Activated B cell treated with CpG ODN at 0.5 μM for 24 hours (primary cell): Measurements from ENCODE around the gene KIAA0319L. TPM values are rescaled to one million over a fixed set of nuclear protein-coding genes. Genes with fewer than 3 reads are reported as not detected.
"Not testable (repeated sequence)": the region's sequence is repeated elsewhere in the genome, so short reads cannot be mapped to it uniquely, and the experiment has no call there.

ENCODE experiments used
- ATAC-seq: fragments of 200-7000 bp; cut with Tn5 transposase; one replicate; pipeline ENCODE4 v1.10.0; 2021; ENCODE audit warnings: low read depth, mild to moderate bottlenecking, moderate library complexity
- CTCF ChIA-PET: fragments of 350-600 bp; sonication (Branson Sonifier 250); formaldehyde crosslinking; loops from one replicate; lab custom pipeline; 2021; ENCODE audit warnings: antibody characterized with exemption; lab: Charles Lee
- POLR2A ChIA-PET: fragments of 350-600 bp; sonication (Branson Sonifier 250); formaldehyde crosslinking; loops from one replicate; lab custom pipeline; 2021; ENCODE audit warnings: antibody characterized with exemption; lab: Charles Lee
- DNase-seq: peaks from one replicate; pipeline ENCODE4 v3.0.0; 2022
- H3K27ac Mint-ChIP-seq: one replicate; pipeline ENCODE4 v1.8.0; 2020; ENCODE audit warnings: mixed read lengths
- H3K27me3 Mint-ChIP-seq: one replicate; pipeline ENCODE4 v1.8.0; 2021; ENCODE audit warnings: mixed read lengths
- H3K36me3 Mint-ChIP-seq: one replicate; pipeline ENCODE4 v1.8.0; 2021; ENCODE audit warnings: low read depth, mixed read lengths
- H3K4me1 Mint-ChIP-seq: one replicate; pipeline ENCODE4 v1.8.0; 2021; ENCODE audit warnings: mixed read lengths
- H3K4me3 Mint-ChIP-seq: one replicate; pipeline ENCODE4 v1.8.0; 2020; ENCODE audit warnings: mild to moderate bottlenecking, mixed read lengths
- H3K9me3 Mint-ChIP-seq: one replicate; pipeline ENCODE4 v1.8.0; 2020; ENCODE audit warnings: mixed read lengths
- CTCF ChIP-seq: fragments of 200-600 bp; IDR thresholded peaks from one replicate; pipeline ENCODE4 v1.8.0; 2022; ENCODE audit warnings: antibody characterized with exemption, mild to moderate bottlenecking
- intact Hi-C: fragments of 100-400 bp; cut with micrococcal nuclease; formaldehyde crosslinking; loops from one replicate; pipeline ENCODE4 v1.15.1; 2024
- total RNA-seq: library from RNA; stranded (reverse); gene quantifications from 2 replicates; pipeline ENCODE4 v1.2.3, GENCODE V29; 2022

The KIAA0319L gene
- total RNA-seq, 1 donor from 2014 or later: 59.1 TPM

GRCh38 chr1:35589516-35590427, 32.6 kb upstream of the KIAA0319L start:
- Mint-ChIP-seq H3K27ac (no peak overlapping the region), H3K9me3 (no peaks in the 10 kb centered on the region)

GRCh38 chr1:35588197-35588910, 31.2 kb upstream of the KIAA0319L start:
- Mint-ChIP-seq H3K4me1 (no peaks in the 10 kb centered on the region), H3K36me3 (peaks cover 5% of the 10 kb centered on the region), H3K4me3 (no peak overlapping the region), H3K27me3 (no peaks in the 10 kb centered on the region), H3K9me3 (no peaks in the 10 kb centered on the region), H3K27ac (no peak overlapping the region)
- no peak for ATAC-seq
- TF ChIP-seq CTCF: no peak
- CTCF ChIA-PET: interaction anchor here (0.9 kb wide), 1 partner anchor 19 kb away, joined by 3 read pairs; no protein-coding TSS in a partner anchor
- no peak for DNase-seq
- intact Hi-C loops: no loop called here
- POLR2A ChIA-PET: no interaction called here

More at GRCh38 chr1:35589516-35590427, 32.6 kb upstream of the KIAA0319L start:
- ChIA-PET POLR2A (interaction anchor here (0.5 kb wide), 1 partner anchor 9 kb away, joined by 3 read pairs; no protein-coding TSS in a partner anchor), CTCF (no interaction called here)
- Mint-ChIP-seq H3K27me3 (no peaks in the 10 kb centered on the region), H3K4me1 (no peaks in the 10 kb centered on the region), H3K36me3 (peaks cover 7% of the 10 kb centered on the region), H3K4me3 (no peak overlapping the region)
- no peak for ATAC-seq
- no peak for DNase-seq
- TF ChIP-seq CTCF: no peak
- intact Hi-C loops: no loop called here

GRCh38 chr1:35587736-35588135, 30.5 kb upstream of the KIAA0319L start:
- no peak overlapping the region for H3K4me3 Mint-ChIP-seq
- DNase-seq (no peak), ATAC-seq (no peak)
- no peaks in the 10 kb centered on the region for H3K4me1 Mint-ChIP-seq
- no peaks in the 10 kb centered on the region for H3K9me3 Mint-ChIP-seq
- CTCF ChIA-PET: interaction anchor here (0.9 kb wide), 1 partner anchor 19 kb away, joined by 3 read pairs; no protein-coding TSS in a partner anchor
- H3K27me3 Mint-ChIP-seq: no peaks in the 10 kb centered on the region
- H3K36me3 Mint-ChIP-seq: peaks cover 5% of the 10 kb centered on the region
- TF ChIP-seq CTCF: no peak
- intact Hi-C loops: no loop called here
- no peak overlapping the region for H3K27ac Mint-ChIP-seq
- POLR2A ChIA-PET: no interaction called here

GRCh38 chr1:35586808-35587207, 29.6 kb upstream of the KIAA0319L start:
- ChIA-PET POLR2A (no interaction called here), CTCF (no interaction called here)
- Mint-ChIP-seq H3K9me3 (no peaks in the 10 kb centered on the region), H3K36me3 (peaks cover 5% of the 10 kb centered on the region), H3K4me3 (no peak overlapping the region), H3K4me1 (no peaks in the 10 kb centered on the region), H3K27ac (no peak overlapping the region), H3K27me3 (no peaks in the 10 kb centered on the region)
- DNase-seq (no peak), ATAC-seq (no peak)
- intact Hi-C loops: no loop called here
- TF ChIP-seq CTCF: no peak

- POLR2A ChIA-PET, H3K9me3 Mint-ChIP-seq, H3K36me3 Mint-ChIP-seq, ATAC-seq, CTCF ChIA-PET, H3K27me3 Mint-ChIP-seq, intact Hi-C loops, DNase-seq, H3K4me3 Mint-ChIP-seq, H3K27ac Mint-ChIP-seq, H3K4me1 Mint-ChIP-seq: not testable (repeated sequence)
These were observed 28.6 kb upstream of the KIAA0319L start for GRCh38 chr1:35585805-35586204.
